NCI-H446 (cell line): ENCODE measurements around the gene TRIM17.

ENCODE experiments used
- DNase-seq, 2 experiments: peaks; one replicate each; lab custom pipeline; 2025; lab: John Stamatoyannopoulos, UW

TRIM17 gene

DNA sequence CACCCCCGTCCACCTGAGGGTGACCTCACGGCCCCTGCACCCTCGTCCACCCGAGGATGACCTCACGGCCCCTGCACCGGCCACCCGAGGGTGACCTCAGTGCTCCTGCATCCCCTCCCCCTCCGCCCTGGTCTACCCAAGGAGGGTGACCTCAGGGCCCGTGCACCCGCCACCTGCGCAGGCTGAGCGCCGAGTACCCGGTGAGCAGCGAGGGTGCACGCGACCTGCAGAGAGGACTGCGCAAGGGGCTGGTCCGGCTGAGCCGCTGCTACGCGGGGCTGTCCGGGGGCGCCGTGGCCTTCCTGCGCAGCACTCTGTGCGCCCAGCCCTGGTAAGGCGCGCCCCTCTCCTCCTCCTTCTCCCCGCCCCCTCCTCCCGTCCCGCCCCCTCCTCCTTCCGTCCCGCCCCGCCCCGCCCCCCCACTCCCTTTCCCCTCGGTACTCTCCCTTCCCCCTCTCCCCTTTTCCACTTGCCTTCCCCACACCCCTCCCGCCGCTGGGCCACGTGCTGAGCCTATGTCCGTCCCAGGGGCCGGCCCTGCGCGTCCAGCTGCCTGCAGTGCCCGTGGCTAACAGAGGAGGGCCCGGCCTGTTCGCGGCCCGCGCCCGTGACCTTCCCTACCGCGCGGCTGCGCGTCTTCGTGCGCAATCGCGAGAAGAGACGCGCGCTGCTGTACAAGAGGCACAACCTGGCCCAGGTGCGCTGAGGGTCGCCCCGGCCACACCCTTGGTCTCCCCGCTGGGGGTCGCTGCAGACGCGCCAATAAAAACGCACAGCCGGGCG is 38.4 kb downstream of the TRIM17 start:
- peak in 1 of 2 experiments; percentile 48 for DNase-seq

DNA sequence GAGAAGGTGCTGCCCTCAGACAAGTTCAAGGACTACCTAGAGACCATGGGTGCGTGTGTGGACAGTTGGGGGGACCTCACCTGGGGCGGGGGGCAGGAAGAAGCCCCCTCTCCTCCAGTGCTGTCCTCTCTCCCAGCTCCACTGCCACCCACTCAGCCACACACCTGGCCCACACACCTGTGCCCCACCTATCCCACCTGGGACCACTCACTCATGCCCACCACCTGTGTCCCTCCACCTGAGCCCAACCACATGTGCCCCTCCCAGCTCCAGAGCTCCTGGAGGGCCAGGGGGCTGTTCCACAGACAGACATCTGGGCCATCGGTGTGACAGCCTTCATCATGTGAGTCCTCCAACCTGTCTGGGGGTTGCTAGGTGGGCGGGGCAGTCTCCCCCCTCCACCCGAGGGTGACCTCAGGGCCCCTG is 39.0 kb downstream of the TRIM17 start:
- no peak for DNase-seq

DNA sequence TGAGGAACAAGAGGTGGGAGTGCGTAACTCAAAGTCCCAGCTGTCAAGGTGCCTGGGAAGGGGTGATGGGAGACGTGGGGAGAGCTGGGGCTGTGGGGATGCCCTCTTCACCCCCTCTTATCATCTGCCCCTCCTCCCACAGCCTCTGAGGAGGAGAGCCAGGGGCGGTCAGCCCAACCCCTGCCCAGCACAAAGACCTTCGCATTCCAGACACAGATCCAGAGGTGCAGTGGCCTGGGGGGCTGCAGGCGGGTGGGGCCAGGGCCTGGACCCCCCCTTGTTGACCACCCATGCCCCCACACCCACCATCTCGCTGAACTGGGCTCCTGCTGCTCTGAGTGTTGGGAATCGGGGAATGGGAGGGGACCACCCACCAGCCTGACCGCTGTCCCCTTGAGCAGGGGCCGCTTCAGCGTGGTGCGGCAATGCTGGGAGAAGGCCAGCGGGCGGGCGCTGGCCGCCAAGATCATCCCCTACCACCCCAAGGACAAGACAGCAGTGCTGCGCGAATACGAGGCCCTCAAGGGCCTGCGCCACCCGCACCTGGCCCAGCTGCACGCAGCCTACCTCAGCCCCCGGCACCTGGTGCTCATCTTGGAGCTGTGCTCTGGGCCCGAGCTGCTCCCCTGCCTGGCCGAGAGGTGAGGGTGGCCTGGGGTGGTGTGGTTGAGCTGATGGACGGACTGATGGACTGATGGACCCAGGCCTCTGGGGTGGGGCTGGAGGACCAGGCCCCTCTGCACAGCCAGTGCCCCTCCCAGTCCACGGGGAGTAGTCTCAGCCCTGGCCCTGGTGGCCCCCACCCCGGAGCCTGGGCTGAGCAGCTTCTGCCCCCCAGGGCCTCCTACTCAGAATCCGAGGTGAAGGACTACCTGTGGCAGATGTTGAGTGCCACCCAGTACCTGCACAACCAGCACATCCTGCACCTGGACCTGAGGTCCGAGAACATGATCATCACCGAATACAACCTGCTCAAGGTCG is 39.7 kb downstream of the TRIM17 start:
- DNase-seq = no peak

DNA sequence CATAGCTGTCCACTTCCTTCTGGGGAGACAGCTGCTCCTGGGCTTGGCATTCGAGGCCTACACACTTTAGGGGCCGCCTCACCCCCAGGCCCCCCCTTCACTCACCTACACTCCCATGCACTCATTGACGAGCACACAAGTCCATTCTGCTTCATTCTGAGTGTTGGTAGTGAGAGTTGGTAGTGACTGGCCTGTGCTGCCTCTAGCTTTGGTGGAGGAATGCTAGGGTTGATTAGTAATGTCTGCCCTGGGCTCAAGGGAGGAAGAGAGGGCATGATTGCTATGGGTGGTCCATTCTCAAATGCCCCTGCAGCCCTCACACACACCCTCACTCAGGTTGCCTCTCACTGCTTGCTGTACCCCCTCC is 40.4 kb downstream of the TRIM17 start:
- no peak for DNase-seq

DNA sequence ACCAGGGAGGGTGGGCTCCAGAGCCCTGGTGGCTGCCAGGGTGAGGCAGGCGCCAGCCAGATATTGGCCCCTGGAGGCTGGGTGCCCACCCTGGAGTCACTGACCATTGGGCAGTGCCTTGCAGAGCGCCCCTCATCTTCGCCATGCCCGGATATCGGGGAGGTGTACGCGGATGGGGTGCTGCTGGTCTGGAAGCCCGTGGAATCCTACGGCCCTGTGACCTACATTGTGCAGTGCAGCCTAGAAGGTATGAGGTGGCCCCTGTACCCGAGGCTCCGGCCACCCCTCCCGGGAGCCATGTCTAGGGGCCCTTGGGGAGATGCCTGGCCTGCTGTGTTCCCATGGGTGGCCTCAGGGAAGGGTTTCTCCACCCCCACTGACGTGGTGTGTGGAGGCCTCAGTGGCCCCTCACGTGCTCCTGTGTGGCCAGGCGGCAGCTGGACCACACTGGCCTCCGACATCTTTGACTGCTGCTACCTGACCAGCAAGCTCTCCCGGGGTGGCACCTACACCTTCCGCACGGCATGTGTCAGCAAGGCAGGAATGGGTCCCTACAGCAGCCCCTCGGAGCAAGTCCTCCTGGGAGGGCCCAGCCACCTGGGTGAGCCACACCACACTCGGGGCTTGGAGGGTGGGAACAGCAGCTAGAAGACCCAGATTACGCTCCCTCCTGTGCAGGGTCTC is 40.9 kb downstream of the TRIM17 start:
- DNase-seq = no peak

DNA sequence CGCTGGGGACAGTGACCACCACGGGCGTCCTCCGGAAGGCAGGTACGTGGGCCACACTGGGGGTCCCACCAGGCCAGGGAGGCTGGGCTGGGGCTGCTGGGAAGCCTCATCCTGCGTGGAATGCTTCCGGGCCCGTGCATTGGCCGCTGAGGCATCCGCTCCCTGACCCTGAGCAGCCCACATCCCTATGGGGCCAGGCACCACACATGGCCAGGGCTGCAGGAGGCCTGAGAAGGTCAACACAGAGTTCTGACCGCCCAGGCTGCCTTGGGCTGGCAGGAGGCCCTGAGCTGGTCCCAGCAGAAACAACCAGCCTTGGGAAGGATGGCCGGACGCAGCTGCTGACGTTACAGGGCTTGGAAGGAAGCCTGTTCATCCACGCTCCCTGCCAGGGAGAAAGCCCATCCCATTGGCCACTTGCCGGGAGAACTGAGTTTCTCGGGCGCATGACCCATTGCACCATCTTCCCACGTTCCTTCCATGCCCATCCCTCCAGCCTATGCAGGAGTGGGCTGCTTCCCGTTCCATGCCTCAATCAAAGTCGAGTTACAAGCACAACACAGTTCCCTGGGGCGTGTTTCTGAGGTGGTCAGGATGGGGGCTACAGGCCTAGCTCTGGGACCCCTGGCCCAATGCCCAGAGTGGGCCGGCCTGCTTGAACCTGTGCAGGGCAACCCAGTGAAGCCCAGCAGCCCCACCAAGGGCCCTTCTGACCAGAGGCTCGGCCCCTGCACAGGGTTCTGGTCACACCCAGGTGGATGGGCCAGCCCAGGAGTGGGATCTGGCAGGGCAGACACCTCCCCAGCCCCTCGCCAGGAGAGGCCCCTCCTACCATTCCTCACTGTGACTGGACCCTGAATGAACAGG is 41.7 kb downstream of the TRIM17 start:
- peak; percentile 18 to 71 for DNase-seq

DNA sequence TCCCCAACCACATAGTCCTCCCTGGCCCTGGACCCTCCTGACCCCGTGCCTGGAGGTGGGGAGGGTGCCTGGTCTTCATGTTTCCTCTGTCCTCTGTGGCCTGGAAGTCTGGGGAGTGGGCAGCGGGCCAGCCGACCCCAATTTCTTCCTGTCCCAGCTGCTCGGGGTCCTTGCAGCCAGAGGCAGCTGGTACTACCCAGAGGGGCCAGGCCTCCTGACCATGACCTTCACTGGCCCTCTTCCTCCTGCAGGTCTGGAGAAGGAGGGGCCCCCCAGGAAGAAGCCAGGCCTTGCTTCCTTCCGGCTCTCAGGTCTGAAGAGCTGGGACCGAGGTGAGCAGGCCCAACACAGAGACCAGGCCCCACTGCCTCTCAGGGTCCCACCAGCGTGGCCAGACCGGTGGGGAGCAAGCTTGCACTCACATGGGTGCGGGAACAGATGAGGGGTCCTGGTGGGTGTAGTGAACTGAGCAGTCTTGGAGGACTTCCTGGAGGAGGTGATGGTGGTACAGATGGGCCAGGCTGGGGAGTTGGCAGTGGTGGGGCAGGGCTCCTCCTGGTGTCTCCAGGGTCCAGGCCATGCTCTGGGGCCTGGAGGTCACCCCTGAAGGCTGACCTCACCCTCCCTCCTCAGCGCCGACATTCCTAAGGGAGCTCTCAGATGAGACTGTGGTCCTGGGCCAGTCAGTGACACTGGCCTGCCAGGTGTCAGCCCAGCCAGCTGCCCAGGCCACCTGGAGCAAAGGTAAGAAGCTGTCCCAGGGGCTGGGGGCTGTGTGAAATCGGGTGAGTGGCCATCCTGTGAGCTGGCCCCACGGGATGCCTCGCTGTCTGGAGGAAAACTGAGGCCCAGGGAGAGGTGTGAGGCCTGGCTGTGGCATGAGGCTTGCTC is 42.7 kb downstream of the TRIM17 start:
- DNase-seq = no peak

DNA sequence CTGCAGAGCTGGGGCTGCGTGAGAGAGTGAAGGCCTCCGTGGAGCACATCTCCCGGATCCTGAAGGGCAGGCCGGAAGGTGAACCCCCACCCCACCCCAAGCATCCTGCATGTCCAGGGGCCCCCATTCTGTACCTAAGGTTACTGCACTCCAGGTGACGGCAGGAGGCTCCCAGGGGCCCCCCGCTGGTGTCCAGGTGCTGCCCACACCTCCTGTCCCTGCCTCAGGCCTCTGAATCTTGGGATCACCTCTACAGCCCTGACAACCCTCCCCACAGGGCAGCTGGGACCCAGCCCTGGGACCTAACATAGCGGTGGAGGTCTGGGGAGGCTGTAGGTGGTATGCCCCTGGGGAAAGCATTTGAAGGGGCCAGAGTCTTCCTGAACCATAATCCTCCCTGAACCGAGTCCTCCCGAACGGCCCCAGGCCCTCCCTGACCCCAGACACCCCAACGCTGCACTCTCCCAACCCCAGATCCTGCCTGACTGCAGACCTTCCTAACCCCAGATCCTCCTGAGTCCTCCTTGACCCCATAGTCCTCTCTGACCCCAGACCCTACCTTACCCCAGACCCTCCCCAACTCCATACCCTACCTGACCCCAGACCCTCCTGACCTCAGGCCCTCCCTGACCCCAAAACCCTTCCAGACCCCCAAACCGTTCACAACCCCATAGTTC is 43.5 kb downstream of the TRIM17 start:
- no peak for DNase-seq

DNA sequence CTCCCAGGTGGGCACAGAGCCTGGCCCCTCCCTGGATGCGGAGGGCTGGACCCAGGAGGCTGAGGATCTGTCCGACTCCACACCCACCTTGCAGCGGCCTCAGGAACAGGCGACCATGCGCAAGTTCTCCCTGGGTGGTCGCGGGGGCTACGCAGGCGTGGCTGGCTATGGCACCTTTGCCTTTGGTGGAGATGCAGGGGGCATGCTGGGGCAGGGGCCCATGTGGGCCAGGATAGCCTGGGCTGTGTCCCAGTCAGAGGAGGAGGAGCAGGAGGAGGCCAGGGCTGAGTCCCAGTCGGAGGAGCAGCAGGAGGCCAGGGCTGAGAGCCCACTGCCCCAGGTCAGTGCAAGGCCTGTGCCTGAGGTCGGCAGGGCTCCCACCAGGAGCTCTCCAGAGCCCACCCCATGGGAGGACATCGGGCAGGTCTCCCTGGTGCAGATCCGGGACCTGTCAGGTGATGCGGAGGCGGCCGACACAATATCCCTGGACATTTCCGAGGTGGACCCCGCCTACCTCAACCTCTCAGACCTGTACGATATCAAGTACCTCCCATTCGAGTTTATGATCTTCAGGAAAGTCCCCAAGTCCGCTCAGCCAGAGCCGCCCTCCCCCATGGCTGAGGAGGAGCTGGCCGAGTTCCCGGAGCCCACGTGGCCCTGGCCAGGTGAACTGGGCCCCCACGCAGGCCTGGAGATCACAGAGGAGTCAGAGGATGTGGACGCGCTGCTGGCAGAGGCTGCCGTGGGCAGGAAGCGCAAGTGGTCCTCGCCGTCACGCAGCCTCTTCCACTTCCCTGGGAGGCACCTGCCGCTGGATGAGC is 44.3 kb downstream of the TRIM17 start:
- no peak for DNase-seq

DNA sequence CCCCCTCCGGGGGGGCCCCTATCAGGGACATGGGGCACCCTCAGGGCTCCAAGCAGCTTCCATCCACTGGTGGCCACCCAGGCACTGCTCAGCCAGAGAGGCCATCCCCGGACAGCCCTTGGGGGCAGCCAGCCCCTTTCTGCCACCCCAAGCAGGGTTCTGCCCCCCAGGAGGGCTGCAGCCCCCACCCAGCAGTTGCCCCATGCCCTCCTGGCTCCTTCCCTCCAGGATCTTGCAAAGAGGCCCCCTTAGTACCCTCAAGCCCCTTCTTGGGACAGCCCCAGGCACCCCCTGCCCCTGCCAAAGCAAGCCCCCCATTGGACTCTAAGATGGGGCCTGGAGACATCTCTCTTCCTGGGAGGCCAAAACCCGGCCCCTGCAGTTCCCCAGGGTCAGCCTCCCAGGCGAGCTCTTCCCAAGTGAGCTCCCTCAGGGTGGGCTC is 44.9 kb downstream of the TRIM17 start:
- no peak for DNase-seq

DNA sequence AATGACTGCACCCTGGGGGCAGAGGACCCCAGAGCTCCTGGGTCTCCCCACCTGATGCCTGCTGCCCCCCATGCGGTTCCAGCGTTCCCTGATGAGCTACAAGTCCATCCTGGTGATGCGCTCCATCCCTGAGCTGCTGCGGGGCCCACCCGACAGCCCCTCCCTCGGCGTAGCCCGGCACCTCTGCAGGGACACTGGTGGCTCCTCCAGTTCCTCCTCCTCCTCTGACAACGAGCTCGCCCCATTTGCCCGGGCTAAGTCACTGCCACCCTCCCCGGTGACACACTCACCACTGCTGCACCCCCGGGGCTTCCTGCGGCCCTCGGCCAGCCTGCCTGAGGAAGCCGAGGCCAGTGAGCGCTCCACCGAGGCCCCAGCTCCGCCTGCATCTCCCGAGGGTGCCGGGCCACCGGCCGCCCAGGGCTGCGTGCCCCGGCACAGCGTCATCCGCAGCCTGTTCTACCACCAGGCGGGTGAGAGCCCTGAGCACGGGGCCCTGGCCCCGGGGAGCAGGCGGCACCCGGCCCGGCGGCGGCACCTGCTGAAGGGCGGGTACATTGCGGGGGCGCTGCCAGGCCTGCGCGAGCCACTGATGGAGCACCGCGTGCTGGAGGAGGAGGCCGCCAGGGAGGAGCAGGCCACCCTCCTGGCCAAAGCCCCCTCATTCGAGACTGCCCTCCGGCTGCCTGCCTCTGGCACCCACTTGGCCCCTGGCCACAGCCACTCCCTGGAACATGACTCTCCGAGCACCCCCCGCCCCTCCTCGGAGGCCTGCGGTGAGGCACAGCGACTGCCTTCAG is 45.5 kb downstream of the TRIM17 start:
- no peak for DNase-seq

DNA sequence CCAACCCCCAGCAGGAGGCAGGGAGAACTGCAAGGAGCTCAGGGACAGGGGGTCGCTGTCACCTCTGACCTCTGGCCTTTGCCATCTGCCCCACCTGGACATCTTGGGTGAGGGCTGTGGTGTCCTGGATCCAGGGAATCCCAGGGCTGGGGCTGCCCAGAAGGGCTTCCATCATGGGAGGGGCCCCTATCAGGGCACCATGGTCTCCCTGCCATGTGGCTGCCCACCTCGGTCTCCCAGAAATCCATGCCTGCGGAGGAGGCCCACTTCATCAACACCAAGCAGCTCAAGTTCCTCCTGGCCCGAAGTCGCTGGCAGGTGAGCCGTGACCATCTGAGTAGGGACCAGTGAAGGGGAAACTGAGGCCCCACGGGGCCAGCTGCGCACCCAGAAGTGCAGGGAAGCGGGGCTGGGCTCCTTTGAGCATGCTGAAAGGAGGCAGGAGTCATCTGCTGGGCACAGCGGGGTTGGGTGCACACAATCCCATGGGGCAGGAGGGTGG is 46.2 kb downstream of the TRIM17 start:
- no peak for DNase-seq

DNA sequence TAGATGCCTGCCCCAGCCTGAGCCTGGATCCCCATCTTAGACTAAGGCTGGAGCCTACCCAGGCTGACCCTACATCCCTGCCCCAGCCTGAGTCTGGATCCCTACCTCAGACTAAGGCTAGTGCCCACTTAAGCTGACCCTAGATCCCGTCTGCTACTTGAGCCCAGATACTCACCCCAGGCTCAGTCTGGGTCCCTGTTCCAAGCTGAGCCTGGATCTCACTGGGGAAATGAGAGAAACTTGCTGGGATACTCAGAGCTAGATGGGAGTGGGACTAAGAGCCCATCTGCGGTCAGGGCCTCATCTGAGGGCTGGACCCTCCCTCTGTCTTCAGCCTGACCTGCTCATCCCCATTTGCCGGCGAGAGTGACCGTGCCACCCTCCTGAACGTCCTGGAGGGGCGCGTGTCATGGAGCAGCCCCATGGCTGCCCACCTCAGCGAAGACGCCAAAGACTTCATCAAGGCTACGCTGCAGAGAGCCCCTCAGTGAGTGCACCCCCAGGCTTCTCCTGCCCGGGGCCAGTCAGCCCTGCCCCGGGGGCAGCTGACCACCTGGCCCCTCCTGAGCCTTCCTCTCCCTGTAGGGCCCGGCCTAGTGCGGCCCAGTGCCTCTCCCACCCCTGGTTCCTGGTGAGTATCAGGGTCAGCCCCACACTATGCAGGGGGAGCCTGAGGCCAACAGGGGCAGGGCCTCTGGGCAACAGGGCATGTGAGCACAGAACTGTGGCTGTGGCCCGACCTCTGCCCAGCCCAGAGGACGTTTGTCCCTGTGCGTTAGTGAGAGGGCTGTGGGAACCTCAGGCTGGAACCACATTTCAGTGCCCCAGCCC is 46.8 kb downstream of the TRIM17 start:
- no peak for DNase-seq

DNA sequence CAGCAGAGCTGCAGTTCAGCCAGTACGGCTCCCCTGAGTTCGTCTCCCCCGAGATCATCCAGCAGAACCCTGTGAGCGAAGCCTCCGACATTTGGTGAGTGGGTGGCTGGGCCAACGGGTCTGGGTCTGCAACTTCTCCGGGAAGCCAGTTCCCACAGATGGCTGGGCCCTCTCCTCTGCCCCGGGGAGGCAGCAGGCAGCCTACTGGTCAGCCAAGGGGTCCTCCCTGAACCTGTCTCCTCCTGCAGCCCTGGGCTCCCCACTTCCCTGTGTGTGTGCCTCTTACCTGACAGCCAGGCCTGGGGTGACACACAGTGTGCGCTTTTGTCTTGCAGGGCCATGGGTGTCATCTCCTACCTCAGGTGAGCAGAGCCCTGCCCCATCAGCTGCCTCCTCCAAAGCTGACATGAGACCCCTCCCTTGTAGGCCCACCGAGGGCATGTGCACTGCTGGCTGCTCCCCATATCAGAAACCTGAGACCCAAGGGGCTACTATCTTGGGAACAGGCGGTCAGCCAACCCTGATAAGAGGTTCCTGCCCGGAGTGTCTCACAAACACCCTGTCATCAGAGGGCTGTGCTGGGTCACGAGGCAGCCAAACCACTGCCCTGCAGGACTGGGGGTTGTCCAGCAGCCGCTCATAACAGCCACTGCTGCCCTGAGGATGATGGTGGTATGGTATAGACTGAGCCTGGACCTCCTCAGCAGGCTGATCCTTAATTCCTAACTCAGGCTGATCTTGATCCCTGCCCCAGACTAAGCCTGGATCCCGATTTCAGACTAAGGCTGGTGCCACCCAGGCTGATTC is 47.7 kb downstream of the TRIM17 start:
- no peak for DNase-seq

DNA sequence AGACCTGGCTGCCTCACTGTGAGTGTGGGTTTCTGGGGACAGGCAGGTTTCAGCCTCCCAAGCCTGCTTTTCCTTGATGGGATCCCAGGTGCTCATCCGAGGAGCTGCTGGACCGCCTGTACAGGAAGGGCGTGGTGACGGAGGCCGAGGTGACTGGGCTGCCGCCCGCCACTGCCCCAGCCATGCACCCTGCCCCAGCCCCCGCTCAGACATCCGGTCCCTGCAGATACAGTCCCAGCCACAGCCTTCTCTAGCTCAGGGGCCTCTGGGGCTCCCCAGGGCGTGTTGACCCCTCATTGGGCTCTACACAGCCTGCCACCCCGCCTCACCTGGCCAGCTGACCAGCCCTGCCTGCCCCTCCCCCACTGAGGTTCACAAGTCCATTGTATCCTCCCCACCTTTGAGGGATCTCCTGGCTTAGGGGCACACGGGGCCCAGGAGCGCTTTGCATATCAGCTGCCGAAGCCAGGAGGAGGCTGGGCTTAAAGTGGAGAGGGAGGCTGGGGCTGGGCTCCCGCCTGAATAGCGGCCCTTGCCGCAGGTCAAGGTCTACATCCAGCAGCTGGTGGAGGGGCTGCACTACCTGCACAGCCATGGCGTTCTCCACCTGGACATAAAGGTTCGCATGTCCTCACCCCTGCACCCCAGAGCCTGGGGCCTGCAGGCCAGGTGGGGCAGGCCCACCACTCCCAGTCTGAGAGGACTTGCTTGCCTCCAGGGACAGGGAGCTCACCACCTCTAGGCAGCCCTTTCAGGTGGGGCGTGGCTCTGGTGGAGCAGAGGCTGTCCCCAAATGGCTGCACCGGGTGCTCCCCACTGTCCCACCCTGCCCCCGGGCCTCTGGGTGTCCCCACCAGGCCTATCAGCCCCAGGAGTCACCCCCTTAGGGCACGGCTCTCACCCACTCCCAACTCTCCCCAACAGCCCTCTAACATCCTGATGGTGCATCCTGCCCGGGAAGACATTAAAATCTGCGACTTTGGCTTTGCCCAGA is 48.6 kb downstream of the TRIM17 start:
- no peak for DNase-seq
